PFSK-1 (cell line): ENCODE measurements around the gene PLPPR2.
A peak's percentile ranks its signal among the peaks of the same experiment; 100 is the strongest.

Experiments
- FOXP2 ChIP-seq: optimal IDR thresholded peaks from 2 replicates; pipeline ENCODE3; 2011; ENCODE audit warnings: borderline replicate concordance, control low read depth, inconsistent platforms; ENCODE audit not compliant: insufficient read depth; ENCODE audit errors: extremely low read length, extremely low read depth
- POLR2AphosphoS5 ChIP-seq: IDR thresholded peaks from 2 replicates; pipeline ENCODE4 v1.6.1; 2012; ENCODE audit warnings: low read depth, mild to moderate bottlenecking, control low read depth, low read length, moderate library complexity
- SIN3A ChIP-seq: IDR thresholded peaks from 2 replicates; pipeline ENCODE4 v1.6.1; 2012; ENCODE audit warnings: mild to moderate bottlenecking, low read length, moderate library complexity, borderline replicate concordance; ENCODE audit not compliant: insufficient read depth
- TAF1 ChIP-seq: IDR thresholded peaks from 2 replicates; pipeline ENCODE4 v1.6.1; 2012; ENCODE audit warnings: low read length, control low read depth, borderline replicate concordance; ENCODE audit not compliant: insufficient read depth
- TF ChIP-seq, protein P1 (sequence below), 2 experiments: IDR thresholded peaks; 2 replicates each; pipeline versions ENCODE4 v1.6.1 to v1.8.0; 2011 to 2012; ENCODE audit warnings: low read depth in 2 of 2, low read length in 2 of 2, control low read depth in 1 of 2, inconsistent platforms in 1 of 2, mild to moderate bottlenecking in 1 of 2, moderate library complexity in 1 of 2; ENCODE audit not compliant: insufficient read depth in 1 of 2

Gene PLPPR2

DNA sequence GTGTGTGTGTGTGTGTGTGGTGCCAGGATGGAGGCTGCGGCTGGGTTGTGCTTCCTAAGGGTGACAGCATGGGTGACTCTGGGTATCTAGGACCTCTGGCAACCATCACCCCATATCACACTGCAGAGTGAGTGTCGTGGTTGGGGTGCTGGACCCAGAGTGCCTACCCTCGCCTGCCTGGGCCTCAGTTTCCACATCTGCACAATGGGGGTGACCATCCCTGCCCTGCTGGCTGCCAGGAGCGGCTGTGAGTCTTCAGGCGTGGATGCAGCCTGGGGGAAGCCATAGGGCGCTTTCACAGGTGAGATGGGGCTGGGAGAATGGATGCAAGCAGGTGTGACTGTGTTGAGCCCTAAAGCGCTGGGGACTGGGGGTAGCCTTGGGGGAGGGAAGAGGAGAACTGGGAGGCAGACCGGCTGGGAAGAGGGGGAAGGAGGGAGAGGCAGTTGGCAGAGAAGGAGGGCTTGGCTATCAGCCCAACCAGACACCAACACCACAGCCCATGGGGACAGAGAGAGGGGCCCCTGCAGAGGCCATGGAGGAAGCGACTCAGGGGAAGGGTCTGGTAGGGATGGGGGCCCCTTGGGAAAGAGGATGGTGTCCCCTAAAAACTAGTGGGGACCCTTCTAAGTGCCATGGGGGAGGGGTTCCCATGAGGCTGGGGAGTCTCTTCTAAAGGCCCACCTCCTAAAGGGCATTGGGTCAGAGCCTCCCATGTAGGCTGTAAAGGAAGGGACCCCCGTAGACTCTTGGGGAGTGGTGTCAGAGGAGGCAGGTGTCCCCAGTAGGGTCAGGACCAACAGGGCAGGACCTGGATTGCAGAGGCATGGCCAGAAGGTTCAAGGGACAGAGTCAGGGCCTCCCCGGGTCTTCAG, 1.7 kb downstream of the PLPPR2 start:
- TF ChIP-seq, protein P1, sequence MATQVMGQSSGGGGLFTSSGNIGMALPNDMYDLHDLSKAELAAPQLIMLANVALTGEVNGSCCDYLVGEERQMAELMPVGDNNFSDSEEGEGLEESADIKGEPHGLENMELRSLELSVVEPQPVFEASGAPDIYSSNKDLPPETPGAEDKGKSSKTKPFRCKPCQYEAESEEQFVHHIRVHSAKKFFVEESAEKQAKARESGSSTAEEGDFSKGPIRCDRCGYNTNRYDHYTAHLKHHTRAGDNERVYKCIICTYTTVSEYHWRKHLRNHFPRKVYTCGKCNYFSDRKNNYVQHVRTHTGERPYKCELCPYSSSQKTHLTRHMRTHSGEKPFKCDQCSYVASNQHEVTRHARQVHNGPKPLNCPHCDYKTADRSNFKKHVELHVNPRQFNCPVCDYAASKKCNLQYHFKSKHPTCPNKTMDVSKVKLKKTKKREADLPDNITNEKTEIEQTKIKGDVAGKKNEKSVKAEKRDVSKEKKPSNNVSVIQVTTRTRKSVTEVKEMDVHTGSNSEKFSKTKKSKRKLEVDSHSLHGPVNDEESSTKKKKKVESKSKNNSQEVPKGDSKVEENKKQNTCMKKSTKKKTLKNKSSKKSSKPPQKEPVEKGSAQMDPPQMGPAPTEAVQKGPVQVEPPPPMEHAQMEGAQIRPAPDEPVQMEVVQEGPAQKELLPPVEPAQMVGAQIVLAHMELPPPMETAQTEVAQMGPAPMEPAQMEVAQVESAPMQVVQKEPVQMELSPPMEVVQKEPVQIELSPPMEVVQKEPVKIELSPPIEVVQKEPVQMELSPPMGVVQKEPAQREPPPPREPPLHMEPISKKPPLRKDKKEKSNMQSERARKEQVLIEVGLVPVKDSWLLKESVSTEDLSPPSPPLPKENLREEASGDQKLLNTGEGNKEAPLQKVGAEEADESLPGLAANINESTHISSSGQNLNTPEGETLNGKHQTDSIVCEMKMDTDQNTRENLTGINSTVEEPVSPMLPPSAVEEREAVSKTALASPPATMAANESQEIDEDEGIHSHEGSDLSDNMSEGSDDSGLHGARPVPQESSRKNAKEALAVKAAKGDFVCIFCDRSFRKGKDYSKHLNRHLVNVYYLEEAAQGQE (IDR thresholded peaks at IDR 0.05; ENCODE audit: insufficient read depth in 1 of 2, low read depth in 2 of 2, low read length in 2 of 2): no peak
- TF ChIP-seq TAF1 (no peak), SIN3A (no peak), FOXP2 (no peak), POLR2AphosphoS5 (no peak)

DNA sequence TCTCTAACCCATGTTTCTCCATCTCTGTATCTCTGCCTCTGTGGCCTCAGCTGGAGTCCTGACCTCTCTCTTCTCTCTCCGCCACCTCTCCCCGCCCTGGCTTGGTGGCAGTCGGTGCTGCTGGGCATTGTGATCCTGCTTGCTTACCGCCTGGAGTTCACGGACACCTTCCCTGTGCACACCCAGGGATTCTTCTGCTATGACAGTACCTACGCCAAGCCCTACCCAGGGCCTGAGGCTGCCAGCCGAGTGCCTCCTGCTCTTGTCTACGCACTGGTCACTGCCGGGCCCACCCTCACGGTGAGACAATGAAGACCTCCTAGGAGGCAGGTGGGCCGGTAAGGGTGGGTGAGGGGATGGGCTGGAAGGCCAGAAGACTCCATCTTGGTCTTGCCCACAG, 4.2 kb downstream of the PLPPR2 start:
- TF ChIP-seq POLR2AphosphoS5: no peak
- no peak for TF ChIP-seq FOXP2
- TF ChIP-seq, protein P1 (IDR thresholded peaks at IDR 0.05; ENCODE audit: insufficient read depth in 1 of 2, low read depth in 2 of 2, low read length in 2 of 2): no peak
- TF ChIP-seq TAF1: no peak
- TF ChIP-seq SIN3A: no peak

DNA sequence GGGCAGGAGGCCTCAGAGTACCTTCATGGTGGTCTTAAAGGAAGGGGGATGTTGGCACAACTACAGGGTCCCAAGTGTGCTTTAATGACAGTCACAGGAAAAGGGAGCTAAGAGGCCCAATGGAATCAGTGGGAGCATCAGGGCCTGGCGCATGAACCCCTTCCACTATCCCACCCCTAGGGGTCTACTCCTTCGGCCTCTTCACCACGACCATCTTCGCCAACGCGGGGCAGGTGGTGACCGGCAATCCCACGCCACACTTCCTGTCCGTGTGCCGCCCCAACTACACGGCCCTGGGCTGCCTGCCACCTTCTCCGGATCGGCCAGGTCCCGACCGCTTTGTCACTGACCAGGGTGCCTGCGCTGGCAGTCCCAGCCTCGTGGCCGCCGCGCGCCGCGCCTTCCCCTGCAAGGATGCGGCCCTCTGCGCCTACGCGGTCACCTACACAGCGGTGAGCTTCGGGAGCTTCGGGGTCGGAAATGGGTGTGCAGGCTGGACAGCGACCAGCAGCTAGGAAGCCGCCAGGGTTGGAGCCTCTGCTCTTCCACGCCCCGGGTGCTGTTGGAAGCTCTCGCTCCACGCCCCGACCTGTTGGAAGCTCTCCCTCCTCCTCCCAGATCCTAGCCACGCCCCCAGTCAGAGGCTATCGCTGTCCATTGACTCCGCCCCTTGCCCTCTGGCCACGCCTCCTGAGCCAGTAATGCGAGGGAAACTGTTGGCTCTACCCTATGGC, 6.0 kb downstream of the PLPPR2 start:
- TF ChIP-seq, protein P1 (IDR thresholded peaks at IDR 0.05; ENCODE audit: insufficient read depth in 1 of 2, low read depth in 2 of 2, low read length in 2 of 2): peak in 1 of 2 experiments; percentile 77; a peak in 2 of 4 replicates
- TF ChIP-seq SIN3A: no peak

DNA sequence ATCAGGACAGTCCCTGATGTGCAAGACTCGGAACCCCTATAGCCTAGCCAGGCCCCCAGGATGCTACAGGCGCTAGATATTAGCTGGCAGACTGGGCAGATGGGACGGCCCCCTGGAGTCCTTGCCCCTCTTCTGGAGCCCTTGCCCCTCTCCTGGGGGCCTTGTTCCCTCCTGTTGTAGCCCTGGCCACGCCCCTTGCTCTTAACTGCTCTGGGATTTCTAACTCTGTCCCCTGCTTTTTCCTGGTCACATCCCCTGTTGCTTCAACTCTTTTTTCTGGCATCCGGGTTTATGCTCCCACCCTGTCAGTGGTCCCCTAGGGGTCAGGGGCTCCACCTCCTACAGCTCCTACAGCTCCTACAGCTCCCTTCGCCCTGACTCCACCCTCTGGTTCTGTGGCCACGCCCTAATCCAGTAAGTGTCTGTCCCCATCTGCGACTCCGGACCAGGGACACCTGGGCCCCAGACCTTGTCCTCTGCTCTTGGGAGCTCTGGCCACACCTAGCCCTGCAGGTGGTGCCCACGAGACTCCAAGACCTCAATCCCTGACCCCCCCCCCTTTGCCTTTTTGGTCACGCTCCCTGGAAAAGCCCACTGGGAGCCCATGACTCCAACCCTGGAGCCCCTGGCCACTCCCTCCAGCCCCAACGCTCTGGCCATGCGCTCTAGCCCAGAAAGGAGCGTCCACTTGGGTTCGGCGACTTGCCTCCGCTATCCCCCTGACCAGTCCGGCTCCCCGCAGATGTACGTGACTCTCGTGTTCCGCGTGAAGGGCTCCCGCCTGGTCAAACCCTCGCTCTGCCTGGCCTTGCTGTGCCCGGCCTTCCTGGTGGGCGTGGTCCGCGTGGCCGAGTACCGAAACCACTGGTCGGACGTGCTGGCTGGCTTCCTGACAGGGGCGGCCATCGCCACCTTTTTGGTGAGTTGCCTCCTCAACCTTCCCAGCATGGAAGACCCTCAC, 6.8 kb downstream of the PLPPR2 start:
- TF ChIP-seq SIN3A (no peak), FOXP2 (no peak), POLR2AphosphoS5 (no peak)
- TF ChIP-seq, protein P1 (IDR thresholded peaks at IDR 0.05; ENCODE audit: insufficient read depth in 1 of 2, low read depth in 2 of 2, low read length in 2 of 2): no peak
